ENCODE data around the gene RGS9.

RGS9 gene

DNA sequence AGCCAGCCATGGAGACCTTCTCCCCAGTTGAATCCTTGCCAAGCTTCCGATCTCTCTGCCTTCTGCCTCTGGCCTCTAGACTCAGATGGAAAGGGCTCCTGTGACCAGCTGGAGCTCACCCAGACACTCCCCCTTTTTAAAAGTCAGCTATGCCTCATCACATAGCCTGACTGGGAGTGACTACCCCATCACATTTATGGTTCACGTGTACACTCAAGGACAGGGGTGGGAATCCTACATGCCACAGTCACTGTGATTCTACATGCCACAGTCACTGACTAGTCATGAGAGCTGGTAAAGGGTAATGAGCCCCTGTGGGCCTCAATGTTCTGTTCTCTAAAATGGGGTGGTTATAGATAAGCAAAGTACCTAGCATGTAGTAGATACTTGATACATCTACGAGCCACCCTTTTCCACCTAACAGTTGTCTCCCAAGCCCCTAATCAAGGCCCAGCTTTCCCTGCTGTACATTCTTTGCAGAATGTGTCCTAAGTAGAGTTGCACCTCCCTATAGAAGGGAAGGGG is 85.1 kb downstream of the RGS9 start:
- DNase-seq: no peak

DNA sequence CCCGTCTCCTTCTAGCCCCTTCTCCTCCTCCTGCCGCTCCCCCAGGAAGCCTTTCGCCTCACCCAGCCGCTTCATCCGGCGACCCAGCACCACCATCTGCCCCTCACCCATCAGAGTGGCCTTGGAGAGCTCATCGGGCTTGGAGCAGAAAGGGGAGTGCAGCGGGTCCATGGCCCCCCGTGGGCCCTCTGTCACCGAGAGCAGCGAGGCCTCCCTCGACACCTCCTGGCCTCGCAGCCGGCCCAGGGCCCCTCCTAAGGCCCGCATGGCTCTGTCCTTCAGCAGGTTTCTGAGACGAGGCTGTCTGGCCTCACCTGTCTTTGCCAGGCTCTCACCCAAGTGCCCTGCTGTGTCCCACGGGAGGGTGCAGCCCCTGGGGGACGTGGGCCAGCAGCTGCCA is 87.9 kb downstream of the RGS9 start:
- no peak for DNase-seq

DNA sequence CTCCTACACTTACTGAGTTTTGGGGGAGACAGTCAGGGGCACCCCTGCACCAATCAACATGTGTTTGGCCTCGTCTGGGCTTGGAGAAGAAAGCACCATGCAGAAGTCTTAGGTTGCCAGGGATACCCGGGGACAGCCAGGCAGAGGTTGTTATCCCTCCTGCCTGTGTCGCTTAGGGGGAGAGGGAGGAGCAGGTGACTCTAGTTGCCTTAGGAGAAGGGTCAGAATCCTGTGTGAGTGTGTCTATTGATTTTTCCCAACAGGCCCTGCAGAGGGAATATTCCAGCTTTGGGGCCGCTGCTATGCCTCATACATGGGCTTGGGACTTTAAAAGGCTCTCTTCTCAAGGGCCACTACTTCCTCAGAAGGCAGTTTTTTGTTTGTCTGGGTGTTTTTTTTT is 89.1 kb downstream of the RGS9 start:
- no peak for DNase-seq

DNA sequence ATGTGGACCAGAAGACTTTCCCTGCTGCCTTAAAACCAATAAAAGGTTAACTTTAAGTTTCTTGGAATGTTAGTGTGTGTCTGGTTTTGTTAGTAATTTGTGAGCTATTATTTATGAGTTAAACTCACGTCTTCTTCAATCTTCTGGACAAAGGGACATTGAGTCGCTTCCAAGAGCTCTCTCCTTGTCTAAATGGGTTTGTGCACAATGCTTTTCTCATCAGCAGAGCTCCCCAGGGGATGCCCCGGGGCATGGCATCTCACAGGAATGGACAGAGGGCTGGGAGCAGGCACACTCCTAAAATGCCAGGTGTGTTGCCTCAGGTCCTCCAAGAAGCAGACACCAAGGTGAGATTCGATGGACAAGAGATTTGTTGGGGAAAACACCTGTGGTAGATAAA is 90.5 kb downstream of the RGS9 start:
- DNase-seq: no peak

GRCh38 chr17:65228287-65228686 is 91.1 kb downstream of the RGS9 start:
- no peak for DNase-seq

- DNase-seq: peak; percentile 64
Observed at GRCh38 chr17:65228734-65229620, 91.8 kb downstream of the RGS9 start.

GRCh38 chr17:65229621-65229995 is 92.4 kb downstream of the RGS9 start:
- no peak for DNase-seq

DNA sequence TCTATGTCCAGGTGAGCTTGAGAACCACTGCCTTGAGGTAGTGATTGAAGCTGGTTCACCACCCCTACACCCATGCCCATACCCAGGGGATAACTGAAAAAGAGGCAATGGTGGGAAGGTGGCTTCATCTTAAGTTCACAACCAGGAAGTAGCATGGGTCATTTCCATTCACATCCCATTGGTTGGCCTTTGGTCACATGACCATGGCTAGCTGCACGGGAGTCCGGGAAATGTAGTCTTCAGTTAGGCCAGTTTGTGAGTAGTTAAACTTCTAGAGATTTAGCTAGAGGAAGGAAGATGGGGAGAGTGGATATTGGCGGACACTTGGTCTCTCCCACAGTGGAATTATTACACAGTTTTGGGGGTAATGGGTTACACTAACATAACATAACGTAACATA is 92.9 kb downstream of the RGS9 start:
- DNase-seq: no peak

- DNase-seq: no peak
Observed at GRCh38 chr17:65231086-65231485, 93.9 kb downstream of the RGS9 start.

DNA sequence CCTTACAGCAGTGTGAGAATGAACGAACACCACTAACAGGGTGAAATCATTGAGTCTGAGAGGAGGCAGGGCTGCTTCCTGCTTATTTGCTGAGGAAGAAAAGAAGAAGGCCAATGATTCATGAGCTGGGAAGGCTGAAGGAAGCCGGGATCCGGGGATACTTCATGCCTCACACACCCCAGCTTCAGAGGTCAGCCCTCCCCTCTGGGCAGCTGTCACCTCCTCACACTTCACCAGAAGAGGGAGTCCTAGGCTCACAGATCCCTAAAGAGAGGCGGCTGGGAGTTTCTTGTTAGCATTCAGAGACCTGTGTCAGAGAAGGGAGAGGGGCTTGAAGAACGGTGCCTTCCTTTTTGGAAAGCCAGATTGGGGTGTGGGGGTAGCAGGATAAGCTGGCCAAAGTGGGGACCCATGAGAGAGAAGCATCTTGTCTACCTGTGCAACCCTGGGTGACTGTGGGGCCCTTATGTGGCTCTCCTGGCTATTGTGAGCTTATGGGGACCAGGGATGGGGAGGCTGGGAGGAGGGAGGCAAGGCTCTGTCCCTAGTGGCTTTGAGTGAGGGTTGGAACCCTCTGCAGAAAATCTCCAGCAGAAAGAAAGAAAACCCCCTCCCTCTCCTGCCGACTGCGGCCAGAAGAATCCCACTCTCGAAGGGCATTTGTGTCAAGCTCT is 94.6 kb downstream of the RGS9 start:
- DNase-seq: peak; percentile 55

DNA sequence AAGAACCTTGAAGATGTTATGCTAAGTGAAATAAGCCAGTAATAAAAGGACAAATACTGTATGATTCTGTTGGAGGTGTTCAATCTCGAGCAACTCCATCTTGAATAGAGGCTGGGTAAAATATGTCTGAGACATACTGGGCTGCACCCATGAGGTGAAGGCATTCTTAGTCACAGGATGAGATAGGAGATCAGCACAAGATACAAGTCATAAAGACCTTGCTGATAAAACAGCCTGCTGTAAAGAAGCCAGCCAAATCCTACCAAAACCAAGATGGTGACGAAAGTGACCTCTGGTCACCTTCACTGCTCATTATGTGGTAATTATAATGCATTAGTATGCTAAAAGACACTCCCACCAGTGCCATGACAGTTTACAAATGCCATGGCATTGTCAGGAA is 98.1 kb downstream of the RGS9 start:
- no peak for DNase-seq

DNA sequence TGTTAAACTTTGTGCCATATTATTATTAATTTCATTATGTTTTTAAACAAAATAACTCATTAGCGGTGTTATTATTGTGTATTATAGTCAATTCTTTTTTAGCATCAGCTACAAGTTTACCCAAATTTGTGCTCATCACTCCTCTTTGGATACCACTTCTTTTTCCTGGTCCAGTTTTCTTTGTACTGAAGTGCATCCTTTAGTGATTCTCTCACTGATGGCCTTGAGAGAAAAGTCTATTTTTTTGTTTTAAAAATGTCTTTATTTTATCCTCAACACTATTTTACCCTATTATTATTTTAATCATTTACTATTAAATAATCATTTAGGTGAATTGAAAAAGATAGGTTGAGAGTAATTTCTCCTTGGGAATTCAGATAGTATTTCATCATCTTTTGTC is 99.2 kb downstream of the RGS9 start:
- no peak for DNase-seq

DNA sequence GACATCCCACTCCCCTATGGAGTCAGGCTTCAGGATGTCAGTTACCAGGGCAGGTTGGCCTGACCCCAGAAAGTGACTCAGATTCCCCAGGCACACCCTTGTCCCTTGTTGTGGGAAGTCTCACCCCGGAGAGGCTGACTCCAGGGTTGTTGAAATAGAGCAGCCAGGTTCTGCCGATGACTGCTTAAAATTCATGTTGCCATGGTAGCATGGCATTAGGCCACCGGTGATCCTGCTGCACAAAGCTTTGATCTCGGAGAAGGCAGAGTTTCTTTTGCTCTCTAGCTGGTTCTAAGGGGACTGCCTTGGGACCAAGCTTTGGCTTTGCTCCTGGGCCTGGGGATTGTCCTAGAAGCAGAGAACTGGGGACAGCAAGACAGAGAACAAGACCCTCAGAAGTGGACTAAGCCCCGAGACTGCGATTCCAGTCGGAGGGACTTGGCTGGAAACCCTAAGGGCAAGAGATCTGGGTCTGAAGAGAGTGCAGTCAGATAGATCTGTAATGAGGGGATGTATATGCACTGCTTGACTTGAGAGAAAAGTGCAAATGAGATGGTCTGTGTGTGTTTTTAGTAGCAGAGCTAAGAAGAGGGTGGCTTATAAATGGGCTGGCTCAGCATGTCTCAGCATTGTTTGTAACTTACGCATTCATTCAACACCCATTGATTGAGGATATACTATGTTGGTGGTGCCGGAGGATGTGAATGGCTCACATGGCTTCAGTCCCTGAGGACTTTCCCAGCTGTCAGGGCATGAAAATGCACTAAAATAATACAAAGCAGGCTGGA is 106.9 kb downstream of the RGS9 start:
- DNase-seq: no peak

GRCh38 chr17:65246252-65246651 is 109.1 kb downstream of the RGS9 start:
- DNase-seq: no peak

DNA sequence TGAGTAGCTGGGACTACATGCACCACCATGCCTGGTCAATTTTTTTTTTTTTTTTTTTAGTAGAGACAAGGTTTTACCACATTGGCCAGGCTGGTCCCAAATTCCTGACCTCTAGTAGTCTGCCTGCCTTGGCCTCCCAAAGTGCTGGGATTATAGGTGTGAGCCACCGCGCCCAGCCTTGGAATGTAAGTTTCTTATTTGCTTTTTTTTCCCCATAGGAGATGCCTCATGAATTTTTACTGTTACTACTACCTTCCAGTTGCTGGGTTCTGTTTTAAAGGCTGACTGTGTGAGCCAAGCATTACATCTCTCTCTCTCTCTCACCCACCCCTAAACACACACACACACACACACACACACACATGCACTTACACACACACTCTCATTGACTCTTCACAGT is 112.6 kb downstream of the RGS9 start:
- no peak for DNase-seq

DNA sequence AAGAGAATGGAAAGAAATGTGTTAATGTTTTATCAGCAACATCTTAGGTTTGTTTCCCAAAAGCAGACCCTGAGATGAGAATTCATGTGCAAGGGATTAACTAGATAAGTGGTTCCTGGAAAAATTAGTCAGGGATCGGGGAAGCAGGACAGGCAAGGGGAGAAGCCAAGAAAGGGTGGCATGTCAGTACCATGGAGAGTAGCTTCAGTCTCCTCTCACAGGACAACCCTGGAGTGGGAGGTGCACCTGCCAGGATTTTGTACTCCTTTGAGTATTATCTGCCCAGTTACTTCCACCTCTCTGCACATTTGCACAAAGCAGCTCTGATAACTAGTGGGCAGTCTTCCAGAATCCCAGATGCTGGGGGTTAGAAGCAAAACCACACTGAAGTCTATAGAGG is 117.0 kb downstream of the RGS9 start:
- DNase-seq: no peak

- no peak for DNase-seq
Observed at GRCh38 chr17:65259281-65259680, 122.1 kb downstream of the RGS9 start.

- DNase-seq: no peak
Observed at GRCh38 chr17:65259696-65260485, 122.7 kb downstream of the RGS9 start.

- no peak for DNase-seq
Observed at GRCh38 chr17:65260626-65261025, 123.5 kb downstream of the RGS9 start.

DNA sequence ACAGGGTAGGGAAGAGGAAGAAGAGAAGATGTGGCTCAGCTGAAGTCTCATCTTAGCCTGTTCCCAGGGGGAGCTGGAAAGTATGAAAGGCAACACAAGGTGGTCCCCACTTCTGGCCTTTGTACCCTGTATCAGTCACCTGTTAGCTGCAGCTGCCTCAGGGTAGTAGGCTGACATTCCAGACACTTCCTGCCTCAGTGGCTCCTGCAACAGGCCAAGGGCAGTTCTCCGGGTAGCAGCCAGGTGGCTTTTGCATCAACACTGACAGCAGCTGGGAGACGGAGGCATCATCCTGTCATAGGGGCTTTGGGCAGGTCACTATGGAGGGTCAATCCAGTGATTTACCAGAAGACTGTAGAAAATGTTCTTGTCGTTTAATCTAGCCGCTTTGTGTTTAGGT is 124.0 kb downstream of the RGS9 start:
- DNase-seq: no peak

GRCh38 chr17:65261682-65262636 is 124.8 kb downstream of the RGS9 start:
- no peak for DNase-seq
